Progenitor cell of endocrine pancreas (in vitro differentiated cells): Measurements from ENCODE around the gene IQCE. TPM values are rescaled to one million over a fixed set of nuclear protein-coding genes. Genes with fewer than 3 reads are reported as not detected.

Experiments
- DNase-seq: peaks from one replicate; pipeline ENCODE4 v3.0.0; 2021; ENCODE audit warnings: low spot score; ENCODE audit not compliant: unreplicated experiment
- H3K27ac Mint-ChIP-seq: 2 replicates; pipeline ENCODE4 v1.8.0; 2021; ENCODE audit warnings: mild to moderate bottlenecking, moderate library complexity, mixed read lengths
- H3K27me3 Mint-ChIP-seq: 2 replicates; pipeline ENCODE4 v1.8.0; 2021; ENCODE audit warnings: mixed read lengths
- H3K36me3 Mint-ChIP-seq: 2 replicates; pipeline ENCODE4 v1.8.0; 2022; ENCODE audit warnings: mixed read lengths; ENCODE audit not compliant: insufficient read depth
- H3K4me1 Mint-ChIP-seq: 2 replicates; pipeline ENCODE4 v1.8.0; 2021; ENCODE audit warnings: low read depth, mixed read lengths
- H3K4me3 Mint-ChIP-seq: 2 replicates; pipeline ENCODE4 v1.8.0; 2021; ENCODE audit warnings: low read depth, mild to moderate bottlenecking, moderate library complexity, mixed read lengths
- H3K9me3 Mint-ChIP-seq: 2 replicates; pipeline ENCODE4 v1.8.0; 2021; ENCODE audit warnings: low read depth, mixed read lengths
- CTCF ChIP-seq: fragments of 200-600 bp; sonication (generic); IDR thresholded peaks from one replicate; pipeline ENCODE4 v1.5.0; 2021; ENCODE audit warnings: antibody characterized with exemption, mild to moderate bottlenecking; ENCODE audit not compliant: unreplicated experiment
- long read RNA-seq: library from polyadenylated mRNA; unstranded; transcript quantifications from one replicate; pipeline ENCODE4 v2.0.0, GENCODE V29; 2020
- total RNA-seq: library from RNA; stranded (reverse); gene quantifications from 2 replicates; pipeline ENCODE4 v1.2.1, GENCODE V29; 2021

IQCE gene
- total RNA-seq = 32.5 and 33.5 TPM in 2 replicates
- long read RNA-seq, partial matches to known transcripts = 7 of 12 reads
- long read RNA-seq, other reads (novel, unspliced or antisense) = 5 of 12 reads

- H3K4me3 Mint-ChIP-seq = peak within 1 kb of the TSS; percentile 75
- peaks cover 2% of the 10 kb centered on the region for H3K36me3 Mint-ChIP-seq
- peak; percentile 97 for DNase-seq
- no peaks in the 10 kb centered on the region for H3K9me3 Mint-ChIP-seq
- peak within 1 kb of the TSS; percentile 62 for H3K27ac Mint-ChIP-seq
- no peak for TF ChIP-seq CTCF
- peaks cover 18% of the 10 kb centered on the region for H3K4me1 Mint-ChIP-seq
- H3K27me3 Mint-ChIP-seq = no peaks in the 10 kb centered on the region
Measured at GRCh38 chr7:2558629-2559282, at the start of gene IQCE. Gene IQCE, plus strand, starts transcription at chr7:2558979. Its CDS starts 203 bp downstream, at chr7:2559182.

- no peak overlapping the region for H3K4me3 Mint-ChIP-seq
- H3K4me1 Mint-ChIP-seq = peaks cover 15% of the 10 kb centered on the region
- H3K36me3 Mint-ChIP-seq = no peaks in the 10 kb centered on the region
- DNase-seq = no peak
- H3K9me3 Mint-ChIP-seq = no peaks in the 10 kb centered on the region
- TF ChIP-seq CTCF = no peak
- H3K27ac Mint-ChIP-seq = no peak overlapping the region
- H3K27me3 Mint-ChIP-seq = peaks cover 5% of the 10 kb centered on the region
Measured at GRCh38 chr7:2509298-2509906, 49.4 kb upstream of the IQCE start.

- Mint-ChIP-seq H3K27ac (no peak overlapping the region), H3K36me3 (no peaks in the 10 kb centered on the region), H3K4me1 (peaks cover 15% of the 10 kb centered on the region), H3K27me3 (peaks cover 5% of the 10 kb centered on the region), H3K4me3 (no peak overlapping the region), H3K9me3 (no peaks in the 10 kb centered on the region)
- DNase-seq = no peak
- no peak for TF ChIP-seq CTCF
Measured at GRCh38 chr7:2510130-2510776, 48.5 kb upstream of the IQCE start.

GRCh38 chr7:2510909-2511768, 47.6 kb upstream of the IQCE start:
- Mint-ChIP-seq H3K4me1 (peaks cover 16% of the 10 kb centered on the region), H3K36me3 (no peaks in the 10 kb centered on the region), H3K27ac (no peak overlapping the region), H3K27me3 (peaks cover 5% of the 10 kb centered on the region), H3K4me3 (no peak overlapping the region), H3K9me3 (no peaks in the 10 kb centered on the region)
- no peak for TF ChIP-seq CTCF
- DNase-seq = no peak

GRCh38 chr7:2511769-2512168, 47.0 kb upstream of the IQCE start:
- no peak overlapping the region for H3K4me3 Mint-ChIP-seq
- no peak for TF ChIP-seq CTCF
- peak overlapping the region; percentile 76 for H3K27ac Mint-ChIP-seq
- peaks cover 5% of the 10 kb centered on the region for H3K27me3 Mint-ChIP-seq
- H3K9me3 Mint-ChIP-seq = no peaks in the 10 kb centered on the region
- no peak for DNase-seq
- H3K4me1 Mint-ChIP-seq = peaks cover 19% of the 10 kb centered on the region
- no peaks in the 10 kb centered on the region for H3K36me3 Mint-ChIP-seq
